HepG2 (cell line): ENCODE data around the gene FGD4. TPM values are rescaled to one million over a fixed set of nuclear protein-coding genes. Genes with fewer than 3 reads are reported as not detected.

ENCODE experiments used
- ATAC-seq: fragments of 200-7000 bp; cut with Tn5 transposase; 3 replicates; pipeline ENCODE4 v1.9.1; 2020; ENCODE audit warnings: mild to moderate bottlenecking, moderate library complexity
- BruUV-seq: library from RNA; stranded (reverse); fragments of 400-500 nt; replicated peaks from 2 replicates; lab custom pipeline; 2021; lab: Mats Ljungman, UMichigan
- CTCF ChIA-PET: fragments of 300-600 bp; formaldehyde crosslinking; extraction: SDS; loops from one replicate; lab custom pipeline; 2021; ENCODE audit warnings: low total read pairs, inconsistent platforms, low intra/inter-chr PET ratio; lab: Yijun Ruan, JAX
- POLR2A ChIA-PET: fragments of 350-600 bp; sonication (Branson Sonifier 250); formaldehyde crosslinking; loops from one replicate; lab custom pipeline; 2020; ENCODE audit warnings: antibody characterized with exemption, inconsistent platforms; lab: Yijun Ruan, JAX
- DNase-seq: peaks from one replicate; pipeline ENCODE4 v3.0.0-alpha.2; 2015; ENCODE audit warnings: low spot score
- FAIRE-seq: peaks from 3 replicates; lab custom pipeline; 2011; peaks lifted over from hg19 to GRCh38; lab: Jason Lieb, UNC
- H2AFZ ChIP-seq: one replicate; pipeline ENCODE4 v1.6.1; 2011; ENCODE audit warnings: low read length, inconsistent platforms
- H3K27ac ChIP-seq: fragments of 300-600 bp; 3 replicates; pipeline ENCODE4 v1.8.0; 2011; ENCODE audit warnings: mixed run types, mild to moderate bottlenecking, mixed read lengths, low read length, inconsistent platforms; ENCODE audit not compliant: insufficient read depth; ENCODE audit errors: extremely low read length
- H3K27me3 ChIP-seq, 2 experiments: fragments of 200-600 bp in 1 of 2; 2 replicates in 1 of 2; 3 replicates in 1 of 2; pipeline versions ENCODE4 v1.6.0 to v1.8.0; 2011; ENCODE audit warnings: low read length in 2 of 2, mild to moderate bottlenecking in 2 of 2, moderate library complexity in 2 of 2, inconsistent platforms in 1 of 2; ENCODE audit not compliant: insufficient read depth in 2 of 2, control insufficient read depth in 1 of 2
- H3K36me3 ChIP-seq, 2 experiments: fragments of 200-600 bp in 1 of 2; replicated peaks in 1 of 2; 2 replicates in 1 of 2; 3 replicates in 1 of 2; pipeline versions ENCODE4 v1.5.1 to v1.8.0; 2011; ENCODE audit warnings: low read length in 2 of 2, inconsistent platforms in 1 of 2; ENCODE audit not compliant: insufficient read depth in 2 of 2, control insufficient read depth in 1 of 2
- H3K4me1 ChIP-seq: 2 replicates; pipeline ENCODE4 v1.5.1; 2012; ENCODE audit warnings: low read length, inconsistent platforms; ENCODE audit not compliant: insufficient read depth
- H3K4me2 ChIP-seq: 2 replicates; pipeline ENCODE4 v1.6.0; 2011; ENCODE audit warnings: low read depth, low read length, inconsistent platforms
- H3K4me3 ChIP-seq, 3 experiments: fragments of 200-600 bp in 1 of 3; sonication (generic), shearing (Covaris generic) in 1 of 3; replicated peaks in 1 of 3; 2 replicates each; pipeline ENCODE4 v1.5.1; 2011 to 2016; ENCODE audit warnings: low read length in 3 of 3, inconsistent platforms in 2 of 3, low read depth in 2 of 3, mild to moderate bottlenecking in 2 of 3, control low read depth in 1 of 3, mixed read lengths in 1 of 3; ENCODE audit not compliant: insufficient read depth in 1 of 3
- H3K79me2 ChIP-seq: one replicate; pipeline ENCODE4 v1.6.1; 2011; ENCODE audit warnings: low read length, inconsistent platforms; ENCODE audit not compliant: insufficient read depth
- H3K9ac ChIP-seq: 2 replicates; pipeline ENCODE4 v1.6.0; 2011; ENCODE audit warnings: mild to moderate bottlenecking, low read depth, low read length, inconsistent platforms; ENCODE audit not compliant: insufficient read depth
- H3K9me3 ChIP-seq: 2 replicates; pipeline ENCODE4 v1.5.1; 2012; ENCODE audit warnings: mild to moderate bottlenecking, low read length
- H4K20me1 ChIP-seq: 2 replicates; pipeline ENCODE4 v1.6.0; 2011; ENCODE audit warnings: inconsistent platforms, mild to moderate bottlenecking, low read length, moderate library complexity; ENCODE audit not compliant: insufficient read depth
- EED ChIP-seq: sonication (generic); formaldehyde crosslinking; IDR thresholded peaks from 2 replicates; pipeline ENCODE4 v1.5.0; 2020; ENCODE audit warnings: mild to moderate bottlenecking, missing genetic modification reagents
- ETV6 ChIP-seq: sonication (generic); formaldehyde crosslinking; conservative IDR thresholded peaks from 2 replicates; pipeline ENCODE4 v1.4.0; 2020; ENCODE audit warnings: missing genetic modification reagents
- NKX3-1 ChIP-seq: sonication (generic); formaldehyde crosslinking; IDR thresholded peaks from 2 replicates; pipeline ENCODE4 v1.5.0; 2020; ENCODE audit warnings: missing genetic modification reagents
- POLR2A ChIP-seq, 2 experiments: IDR thresholded peaks; 2 replicates each; pipeline ENCODE4 v1.6.1; 2011; ENCODE audit warnings: low read depth in 2 of 2, low read length in 2 of 2, mild to moderate bottlenecking in 1 of 2, moderate library complexity in 1 of 2; ENCODE audit not compliant: insufficient read depth in 1 of 2
- RARG ChIP-seq: sonication (generic); formaldehyde crosslinking; IDR thresholded peaks from 2 replicates; pipeline ENCODE4 v1.4.0; 2020; ENCODE audit warnings: low read depth, mild to moderate bottlenecking, missing genetic modification reagents
- RORA ChIP-seq: sonication (generic); formaldehyde crosslinking; IDR thresholded peaks from 2 replicates; pipeline ENCODE4 v1.5.0; 2020; ENCODE audit warnings: mild to moderate bottlenecking, missing genetic modification reagents, moderate library complexity
- SAFB2 ChIP-seq: sonication (generic); formaldehyde crosslinking; IDR thresholded peaks from 2 replicates; pipeline ENCODE4 v1.5.1; 2020; ENCODE audit warnings: missing genetic modification reagents, low read depth, mild to moderate bottlenecking, borderline replicate concordance
- SOX6 ChIP-seq, 2 experiments: fragments of 450-650 bp in 1 of 2; sonication (generic) in 1 of 2; formaldehyde crosslinking in 1 of 2; IDR thresholded peaks; 2 replicates each; pipeline versions ENCODE4 v1.4.0 to v1.6.1; 2017 to 2020; ENCODE audit warnings: antibody characterized with exemption in 1 of 2, mild to moderate bottlenecking in 1 of 2, missing genetic modification reagents in 1 of 2
- TOPORS ChIP-seq: sonication (generic); formaldehyde crosslinking; IDR thresholded peaks from 2 replicates; pipeline ENCODE4 v1.8.0; 2023; ENCODE audit warnings: mild to moderate bottlenecking, missing genetic modification reagents
- WIZ ChIP-seq: sonication (generic); formaldehyde crosslinking; IDR thresholded peaks from 2 replicates; pipeline ENCODE4 v1.5.1; 2020; ENCODE audit warnings: mild to moderate bottlenecking, missing genetic modification reagents
- ZNF280D ChIP-seq: sonication (generic); formaldehyde crosslinking; IDR thresholded peaks from 2 replicates; pipeline ENCODE4 v1.5.1; 2020; ENCODE audit warnings: mild to moderate bottlenecking, missing genetic modification reagents
- ZNF430 ChIP-seq: sonication (generic); formaldehyde crosslinking; IDR thresholded peaks from 2 replicates; pipeline ENCODE4 v1.9.0; 2021; ENCODE audit warnings: mild to moderate bottlenecking, missing genetic modification reagents
- ZNF512B ChIP-seq: sonication (generic); formaldehyde crosslinking; IDR thresholded peaks from 2 replicates; pipeline ENCODE4 v1.5.1; 2020; ENCODE audit warnings: missing genetic modification reagents, mild to moderate bottlenecking, borderline replicate concordance
- ZNF670 ChIP-seq: sonication (generic); formaldehyde crosslinking; IDR thresholded peaks from 2 replicates; pipeline ENCODE4 v1.8.0; 2022; ENCODE audit warnings: mild to moderate bottlenecking, missing genetic modification reagents, borderline replicate concordance
- ZNF773 ChIP-seq: sonication (generic); formaldehyde crosslinking; IDR thresholded peaks from 2 replicates; pipeline ENCODE4 v1.4.0; 2020; ENCODE audit warnings: missing genetic modification reagents, borderline replicate concordance
- WGBS: methylation state at CpG from one replicate; pipeline ENCODE4 v1.1.6; 2017; ENCODE audit warnings: low lambda C conversion rate; 5-methylcytosine and 5-hydroxymethylcytosine counted together
- in situ Hi-C: cut with HindIII; loops from 2 replicates; pipeline ENCODE4 v1.10.0; 2017; ENCODE audit warnings: low pct_unique_long_range_greater_than_20kb; ENCODE audit not compliant: extremely low pct_ligation_motif_present
- intact Hi-C: fragments of 100-400 bp; cut with micrococcal nuclease; formaldehyde crosslinking; loops from one replicate; pipeline ENCODE4 v1.10.0; 2022; ENCODE audit not compliant: unreplicated experiment
- polyA plus RNA-seq, 8 experiments: library from polyadenylated mRNA; depleted of rRNA in 3 of 8; stranded (reverse) in 7 of 8; unstranded in 1 of 8; fragments of >200 nt; fragmentation: Illumina TruSeq in 4 of 8; extraction: Trizol in 4 of 8; gene quantifications; 2 replicates each; pipeline versions ENCODE4 v1.2.1 to v1.2.3, GENCODE V29; 2011 to 2016; ENCODE audit warnings: low read depth in 4 of 8, missing spikeins in 1 of 8, mixed read lengths in 1 of 8; ENCODE audit not compliant: insufficient read depth in 1 of 8
- total RNA-seq, 5 experiments: library from RNA; depleted of rRNA; stranded (reverse); fragments of >200 nt; fragmentation: Illumina TruSeq; extraction: Trizol; gene quantifications; 2 replicates each; pipeline ENCODE4 v1.2.3, GENCODE V29; 2016; ENCODE audit warnings: low read depth in 1 of 5

FGD4 gene
- total and polyA plus RNA-seq, 2 of the 13 experiments (the other 11 are each of a cell fraction or from before 2014, with no cell fraction given): 4.6 to 6.6 TPM

GRCh38 chr12:32402170-32402569 is 2.8 kb downstream of the FGD4 start:
- H2AFZ ChIP-seq: no peak overlapping the region
- 93% methylated on average over 10 of the region's 10 CpGs for WGBS
- ChIA-PET CTCF (no interaction called here), POLR2A (no interaction called here)
- H3K79me2 ChIP-seq: no peaks in the 10 kb centered on the region
- H3K4me3 ChIP-seq: no peak overlapping the region
- H3K27ac ChIP-seq: no peak overlapping the region
- no peaks in the 10 kb centered on the region for H3K9me3 ChIP-seq
- H3K27me3 ChIP-seq: peaks cover 0 to 8% of the 10 kb centered on the region in 2 experiments; a peak in 1 of 5 replicates
- H3K36me3 ChIP-seq: no peaks in the 10 kb centered on the region
- TF ChIP-seq ZNF430 (CRISPR knock-in tag) (no peak), RORA (CRISPR knock-in tag) (no peak), TOPORS (no peak), SOX6 (IDR thresholded peaks at IDR 0.05) (no peak), SOX6 (CRISPR knock-in tag; IDR thresholded peaks at IDR 0.05) (no peak), ZNF280D (no peak), ZNF512B (no peak), RARG (no peak), NKX3-1 (CRISPR knock-in tag) (no peak), POLR2A (IDR thresholded peaks at IDR 0.05; ENCODE audit: insufficient read depth in 1 of 2, low read depth in 2 of 2, low read length in 2 of 2) (no peak), SAFB2 (CRISPR knock-in tag) (no peak), ZNF670 (CRISPR knock-in tag) (no peak), EED (CRISPR knock-in tag) (no peak), WIZ (CRISPR knock-in tag) (no peak), ZNF773 (no peak), ETV6 (CRISPR knock-in tag) (no peak)
- intact Hi-C loops: loop anchor here (5.0 kb wide), 1 partner anchor 35 kb away; no protein-coding TSS in a partner anchor
- H4K20me1 ChIP-seq: no peaks in the 10 kb centered on the region
- no peak for DNase-seq
- H3K4me1 ChIP-seq: peaks cover 23% of the 10 kb centered on the region
- no TSS peak for BruUV-seq
- FAIRE-seq: no peak
- ATAC-seq: no peak
- no peak overlapping the region for H3K4me2 ChIP-seq
- H3K9ac ChIP-seq: no peak overlapping the region
- in situ Hi-C loops: no loop called here
